ENCODE measurements around the gene TCF4. TPM values are rescaled to one million over a fixed set of nuclear protein-coding genes. Genes with fewer than 3 reads are reported as not detected.
A peak's percentile ranks its signal among the peaks of the same experiment; 100 is the strongest.

TCF4 gene
- total RNA-seq, 1 donor = 84.6 TPM

GRCh38 chr18:55252053-55252675 lies 335.8 kb downstream of the TCF4 start:
- TF ChIP-seq, protein P1, sequence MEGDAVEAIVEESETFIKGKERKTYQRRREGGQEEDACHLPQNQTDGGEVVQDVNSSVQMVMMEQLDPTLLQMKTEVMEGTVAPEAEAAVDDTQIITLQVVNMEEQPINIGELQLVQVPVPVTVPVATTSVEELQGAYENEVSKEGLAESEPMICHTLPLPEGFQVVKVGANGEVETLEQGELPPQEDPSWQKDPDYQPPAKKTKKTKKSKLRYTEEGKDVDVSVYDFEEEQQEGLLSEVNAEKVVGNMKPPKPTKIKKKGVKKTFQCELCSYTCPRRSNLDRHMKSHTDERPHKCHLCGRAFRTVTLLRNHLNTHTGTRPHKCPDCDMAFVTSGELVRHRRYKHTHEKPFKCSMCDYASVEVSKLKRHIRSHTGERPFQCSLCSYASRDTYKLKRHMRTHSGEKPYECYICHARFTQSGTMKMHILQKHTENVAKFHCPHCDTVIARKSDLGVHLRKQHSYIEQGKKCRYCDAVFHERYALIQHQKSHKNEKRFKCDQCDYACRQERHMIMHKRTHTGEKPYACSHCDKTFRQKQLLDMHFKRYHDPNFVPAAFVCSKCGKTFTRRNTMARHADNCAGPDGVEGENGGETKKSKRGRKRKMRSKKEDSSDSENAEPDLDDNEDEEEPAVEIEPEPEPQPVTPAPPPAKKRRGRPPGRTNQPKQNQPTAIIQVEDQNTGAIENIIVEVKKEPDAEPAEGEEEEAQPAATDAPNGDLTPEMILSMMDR (IDR thresholded peaks at IDR 0.05; ENCODE audit: insufficient read depth, low read depth, low read length) = no peak
- DNase-seq (ENCODE audit: low read depth) = peak; percentile 33

DNA sequence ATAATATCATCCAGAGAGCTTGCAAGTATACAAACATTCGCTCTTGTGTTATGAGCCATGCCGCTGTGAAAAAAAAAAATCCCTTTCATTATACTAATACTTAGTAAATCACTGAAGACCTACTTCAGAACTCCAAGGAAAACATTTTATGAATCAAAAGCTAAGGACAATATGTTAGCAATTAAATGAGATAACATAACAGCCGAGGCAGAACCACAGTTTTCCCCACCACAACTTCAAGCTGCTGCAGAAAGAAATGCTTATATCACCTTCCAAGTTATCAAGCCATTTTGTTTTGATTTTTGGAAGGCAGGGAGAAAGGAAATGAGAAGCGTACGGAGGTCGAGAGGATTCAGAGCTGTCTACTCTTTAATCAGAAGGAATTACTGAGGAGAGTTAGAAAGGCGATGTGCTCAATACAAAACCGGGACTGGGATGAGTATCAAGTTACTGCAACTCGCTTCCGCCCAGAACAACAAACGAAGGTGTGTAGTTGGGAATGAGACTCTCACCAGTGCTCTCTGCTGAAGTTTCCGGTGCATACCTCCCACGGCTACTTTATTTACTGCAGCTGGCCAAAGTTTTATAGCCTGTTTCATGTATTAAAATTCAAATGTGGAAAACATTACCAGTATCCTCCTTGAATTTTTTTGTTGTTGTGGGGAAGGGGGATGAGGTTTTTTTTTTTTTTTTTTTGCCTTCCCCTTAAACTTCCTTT lies 336.6 kb downstream of the TCF4 start:
- DNase-seq (ENCODE audit: low read depth) = peak; percentile 74
- peak overlapping the region; percentile 30 for H3K4me3 ChIP-seq (ENCODE audit: low read depth, low read length)
- TF ChIP-seq, protein P1 (IDR thresholded peaks at IDR 0.05; ENCODE audit: insufficient read depth, low read depth, low read length) = no peak

More at GRCh38 chr18:55252053-55252675, 335.8 kb downstream of the TCF4 start:
- H3K4me3 ChIP-seq (ENCODE audit: low read depth, low read length) = peak overlapping the region; percentile 7

GRCh38 chr18:55250768-55251173 lies 337.2 kb downstream of the TCF4 start:
- H3K4me3 ChIP-seq (ENCODE audit: low read depth, low read length) = peak overlapping the region; percentile 30
- TF ChIP-seq, protein P1 (IDR thresholded peaks at IDR 0.05; ENCODE audit: insufficient read depth, low read depth, low read length) = no peak
- peak; percentile 71 for DNase-seq (ENCODE audit: low read depth)

DNA sequence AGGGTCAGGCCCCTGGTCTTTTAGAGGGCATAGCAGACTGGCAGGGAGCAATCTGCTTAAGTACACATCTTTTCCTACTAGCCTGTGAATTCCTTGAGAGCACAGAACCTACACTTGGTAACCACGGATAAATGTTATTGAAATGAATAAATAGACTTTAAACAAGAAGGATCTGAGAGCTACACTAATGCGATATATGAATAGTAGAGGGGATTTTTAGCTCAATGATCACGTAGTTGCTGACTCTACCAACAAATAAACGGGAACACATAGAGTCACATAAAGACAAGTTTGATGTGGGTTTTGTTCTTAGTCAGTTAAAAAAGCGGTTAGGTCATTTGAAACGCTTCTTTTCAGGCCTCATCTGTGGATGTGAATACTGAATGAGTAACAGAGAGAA lies 338.4 kb downstream of the TCF4 start:
- no peak for DNase-seq (ENCODE audit: low read depth)
- no peak overlapping the region for H3K4me3 ChIP-seq (ENCODE audit: low read depth, low read length)
- TF ChIP-seq, protein P1 (IDR thresholded peaks at IDR 0.05; ENCODE audit: insufficient read depth, low read depth, low read length) = no peak

DNA sequence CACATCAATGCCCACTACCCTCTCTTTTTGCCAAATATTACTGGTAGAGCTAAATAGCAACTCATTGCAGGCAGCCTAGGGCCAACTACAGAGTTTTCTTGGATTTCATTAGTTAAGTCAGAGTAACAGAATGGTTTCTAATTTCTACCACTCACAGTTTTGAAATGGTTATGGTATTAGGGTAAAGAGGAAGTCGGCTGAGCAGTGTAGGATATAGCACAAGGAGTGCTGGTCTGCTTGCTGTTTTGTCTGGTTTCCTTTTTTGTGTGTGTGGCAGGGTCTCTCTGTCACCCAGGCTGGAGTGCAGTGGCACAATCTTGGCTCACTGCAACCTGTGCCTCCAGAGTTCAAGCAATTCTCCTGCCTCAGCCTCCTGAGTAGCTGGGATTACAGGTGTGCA lies 339.5 kb downstream of the TCF4 start:
- no peak for DNase-seq (ENCODE audit: low read depth)
- TF ChIP-seq, protein P1 (IDR thresholded peaks at IDR 0.05; ENCODE audit: insufficient read depth, low read depth, low read length) = no peak
- H3K4me3 ChIP-seq (ENCODE audit: low read depth, low read length) = no peak overlapping the region

DNA sequence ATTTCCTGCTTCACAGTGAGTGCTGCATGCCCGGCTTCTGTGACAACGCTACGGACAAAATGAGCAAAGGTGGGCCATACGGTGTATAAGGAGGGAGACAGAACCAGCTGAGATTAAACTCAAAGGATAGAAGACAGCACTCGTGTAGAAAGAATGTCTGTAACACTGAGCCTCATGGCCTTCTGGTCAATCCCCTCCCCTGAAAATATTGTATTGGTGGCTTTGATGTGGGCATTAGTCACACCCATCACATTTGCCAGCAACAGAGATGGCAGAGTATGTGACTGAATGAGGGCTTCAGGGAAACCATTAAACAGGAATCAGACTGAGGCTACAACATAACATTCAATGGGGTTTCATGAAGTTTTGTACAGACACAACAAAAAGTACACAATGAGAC lies 341.0 kb downstream of the TCF4 start:
- TF ChIP-seq, protein P1 (IDR thresholded peaks at IDR 0.05; ENCODE audit: insufficient read depth, low read depth, low read length) = no peak
- no peak overlapping the region for H3K4me3 ChIP-seq (ENCODE audit: low read depth, low read length)
- DNase-seq (ENCODE audit: low read depth) = no peak
